ENCODE measurements around the gene ZNF467.

The ZNF467 gene

DNA sequence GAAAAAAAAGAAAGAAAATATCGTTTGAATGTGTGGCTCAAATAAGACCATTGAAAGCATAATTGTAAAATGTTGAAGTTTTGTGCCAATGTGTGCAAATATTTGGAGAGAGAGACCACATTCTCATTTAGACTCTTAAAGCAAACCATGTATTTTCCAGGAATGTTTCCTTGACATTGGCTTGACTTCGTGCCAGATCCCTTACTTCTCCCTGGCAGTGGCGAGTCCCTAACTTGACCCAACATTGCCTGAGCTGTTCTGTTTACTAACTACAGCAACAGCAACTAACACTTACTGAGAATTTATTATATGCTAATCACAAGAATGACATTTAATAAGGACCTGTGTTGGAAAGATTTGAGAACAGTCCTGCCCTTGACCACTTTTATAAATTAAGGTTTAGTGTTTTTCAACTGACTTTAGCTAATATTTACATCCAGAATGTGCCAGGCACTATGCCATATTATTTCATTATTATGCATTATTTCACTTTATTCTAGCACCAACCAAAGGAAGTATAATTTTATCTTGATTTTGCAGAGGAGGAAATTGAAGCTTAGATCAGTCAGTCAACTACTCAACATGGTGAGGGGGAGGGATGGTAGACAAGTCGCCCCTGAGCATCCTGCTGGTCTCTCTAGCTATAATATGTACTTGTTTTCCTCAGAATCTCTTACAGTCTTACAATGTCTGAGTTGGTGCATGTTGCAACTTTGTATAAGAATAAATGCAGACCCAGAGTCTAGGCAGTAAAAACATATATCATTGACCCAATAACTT is 29.7 kb downstream of the ZNF467 start:
- DNase-seq (ENCODE audit: low spot score): no peak

GRCh38 chr7:149742075-149742701 is 31.2 kb downstream of the ZNF467 start:
- peak; percentile 84 for DNase-seq (ENCODE audit: low spot score)

- no peak for DNase-seq (ENCODE audit: low spot score)
Measured at GRCh38 chr7:149741629-149742028, 31.8 kb downstream of the ZNF467 start.

DNA sequence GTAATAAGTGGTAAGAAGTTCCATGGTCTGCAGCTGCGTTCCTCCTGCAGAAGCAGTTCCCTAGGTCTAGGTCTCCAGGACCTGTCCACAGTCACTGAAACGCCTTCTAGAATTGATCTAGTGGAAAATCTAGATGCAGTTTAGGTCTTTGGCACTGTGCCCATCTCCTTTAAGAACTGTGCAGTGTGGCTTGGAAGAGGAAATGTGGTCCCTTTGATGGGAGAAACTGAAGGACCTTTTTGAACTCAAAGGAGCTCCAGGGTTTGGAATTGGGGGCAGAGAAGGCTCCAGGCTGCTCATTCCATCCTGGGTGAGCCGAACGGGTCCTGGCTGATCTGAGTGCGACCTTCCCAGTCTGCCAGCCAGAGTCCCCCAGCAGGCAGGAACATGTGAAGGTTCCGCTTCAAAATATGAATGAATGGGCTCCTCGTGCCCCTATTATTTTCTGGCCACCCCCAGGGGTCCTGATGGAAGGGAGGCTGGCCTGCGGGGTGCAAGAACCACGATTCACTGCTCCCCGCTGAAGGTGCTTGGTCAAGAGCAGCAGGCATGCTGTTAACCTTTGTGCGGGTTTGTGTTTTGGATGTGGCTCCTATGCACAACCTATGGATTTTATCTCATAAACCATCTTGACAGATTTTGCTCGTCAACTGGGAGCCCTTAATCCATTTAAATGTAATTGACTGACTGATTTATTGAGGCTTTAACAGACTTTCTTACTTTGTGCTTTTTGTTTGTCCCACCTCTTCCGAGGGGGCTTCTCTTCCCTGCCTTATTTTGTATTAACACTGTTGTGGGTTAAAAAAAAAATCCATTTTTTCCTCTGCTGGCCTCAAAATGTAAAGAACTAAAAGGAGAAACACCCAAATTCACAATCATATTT is 36.7 kb downstream of the ZNF467 start:
- DNase-seq (ENCODE audit: low spot score): no peak

GRCh38 chr7:149735779-149736477 is 37.5 kb downstream of the ZNF467 start:
- DNase-seq (ENCODE audit: low spot score): no peak

GRCh38 chr7:149735181-149735602 is 38.2 kb downstream of the ZNF467 start:
- no peak for DNase-seq (ENCODE audit: low spot score)

GRCh38 chr7:149734791-149735075 is 38.7 kb downstream of the ZNF467 start:
- DNase-seq (ENCODE audit: low spot score): no peak

GRCh38 chr7:149733924-149734790 is 39.2 kb downstream of the ZNF467 start:
- no peak for DNase-seq (ENCODE audit: low spot score)

- no peak for DNase-seq (ENCODE audit: low spot score)
Measured at GRCh38 chr7:149733131-149733923, 40.1 kb downstream of the ZNF467 start.

GRCh38 chr7:149732611-149733010 is 40.8 kb downstream of the ZNF467 start:
- DNase-seq (ENCODE audit: low spot score): no peak

- DNase-seq (ENCODE audit: low spot score): no peak
Measured at GRCh38 chr7:149732111-149732561, 41.3 kb downstream of the ZNF467 start.

GRCh38 chr7:149731207-149731955 is 42.0 kb downstream of the ZNF467 start:
- no peak for DNase-seq (ENCODE audit: low spot score)

- no peak for DNase-seq (ENCODE audit: low spot score)
Measured at GRCh38 chr7:149729983-149730801, 43.2 kb downstream of the ZNF467 start.

GRCh38 chr7:149729586-149729982 is 43.8 kb downstream of the ZNF467 start:
- DNase-seq (ENCODE audit: low spot score): no peak

DNA sequence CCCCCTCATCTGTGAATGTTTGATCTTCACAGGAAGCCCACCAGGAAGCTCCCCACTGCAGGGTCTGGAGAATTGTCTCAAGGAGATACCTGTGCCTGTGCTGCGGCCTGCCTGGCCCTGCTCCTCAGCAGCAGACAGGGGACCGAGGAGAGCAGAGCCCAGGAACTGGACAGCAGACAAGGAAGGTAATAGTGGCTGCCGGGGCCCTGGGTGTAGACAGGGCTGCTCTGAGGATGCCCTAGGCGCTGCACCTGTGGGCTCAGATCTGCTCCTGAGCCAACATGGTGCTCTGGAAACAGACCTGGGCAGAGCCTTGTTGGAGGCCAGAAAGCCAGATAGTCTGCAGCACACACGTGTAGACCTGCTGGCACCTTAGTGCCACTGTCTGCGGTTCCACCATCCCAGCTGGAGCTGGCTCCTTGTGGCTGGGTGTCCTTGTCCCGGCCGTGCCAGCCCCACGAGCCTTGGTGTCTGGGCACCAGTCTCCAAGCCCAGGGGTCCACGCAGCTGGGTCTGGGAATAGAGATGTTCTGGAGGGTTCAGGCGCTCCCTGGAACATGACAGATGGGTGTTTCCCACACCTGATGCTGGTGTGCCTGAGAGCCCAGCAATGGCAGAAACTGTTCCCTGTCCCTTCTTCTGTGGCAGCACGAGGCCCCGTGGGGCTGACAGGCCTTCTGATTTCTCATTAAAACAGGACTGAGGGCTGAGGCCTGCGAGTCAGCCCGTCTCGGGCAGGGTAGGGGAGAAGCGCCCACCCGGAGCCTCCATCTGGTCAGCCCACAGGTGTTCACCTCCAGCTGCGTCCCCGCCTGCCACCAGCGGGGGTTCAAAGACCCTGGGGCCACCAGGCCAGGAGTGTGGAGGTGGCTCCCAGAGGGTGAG is 44.7 kb downstream of the ZNF467 start:
- no peak for DNase-seq (ENCODE audit: low spot score)

GRCh38 chr7:149727899-149728476 is 45.4 kb downstream of the ZNF467 start:
- no peak for DNase-seq (ENCODE audit: low spot score)

Data from COLO829 (cell line).